Measurements from ENCODE around the gene PPP1R14B.

The PPP1R14B gene

GRCh38 chr11:64268025-64268892 lies 21.5 kb upstream of the PPP1R14B start:
- peak overlapping the region; percentile 84 to 96 for H3K27ac ChIP-seq
- peak in 1 of 2 donors; percentile 82 for DNase-seq
- peak overlapping the region; percentile 60 to 77 for H3K4me3 ChIP-seq
- no peaks in the 10 kb centered on the region for H3K9me3 ChIP-seq
- intact Hi-C loops (cut with DNase I; ENCODE audit: low total_unique reads): loop anchor here (5.0 kb wide), 1 partner anchor 61 kb away; the partner anchor contains the start of gene FERMT3
- H3K4me1 ChIP-seq: peaks cover 6 to 35% (median 22%) of the 10 kb centered on the region in 4 donors
- H3K27me3 ChIP-seq: no peaks in the 10 kb centered on the region
- peaks cover 17 to 41% (median 33%) of the 10 kb centered on the region in 3 donors for H3K36me3 ChIP-seq
- no peak for TF ChIP-seq CTCF (IDR thresholded peaks at IDR 0.05)

- DNase-seq: no peak
- Histone ChIP-seq H3K36me3 (peaks cover 17 to 50% (median 42%) of the 10 kb centered on the region in 3 donors), H3K27ac (peak overlapping the region; percentile 84 to 96), H3K4me3 (no peak overlapping the region), H3K9me3 (no peaks in the 10 kb centered on the region), H3K4me1 (peaks cover 6 to 32% (median 22%) of the 10 kb centered on the region in 4 donors), H3K27me3 (no peaks in the 10 kb centered on the region)
- intact Hi-C loops (cut with DNase I; ENCODE audit: low total_unique reads): loop anchor here (5.0 kb wide), 1 partner anchor 60 kb away; the partner anchor contains the start of gene FERMT3
- no peak for TF ChIP-seq CTCF (IDR thresholded peaks at IDR 0.05)
Measured at GRCh38 chr11:64267207-64267945, 20.6 kb upstream of the PPP1R14B start.

GRCh38 chr11:64266339-64266738 lies 19.6 kb upstream of the PPP1R14B start:
- H3K36me3 ChIP-seq: peaks cover 17 to 60% (median 47%) of the 10 kb centered on the region in 3 donors

GRCh38 chr11:64265176-64266160 lies 18.7 kb upstream of the PPP1R14B start:
- DNase-seq: no peak
- no peak for TF ChIP-seq CTCF (IDR thresholded peaks at IDR 0.05)
- intact Hi-C loops (cut with DNase I; ENCODE audit: low total_unique reads): loop anchor here (5.0 kb wide), 1 partner anchor 58 kb away; the partner anchor contains the start of gene FERMT3
- Histone ChIP-seq H3K27ac (no peak overlapping the region), H3K9me3 (no peaks in the 10 kb centered on the region), H3K4me3 (no peak overlapping the region), H3K36me3 (peaks cover 17 to 67% (median 47%) of the 10 kb centered on the region in 3 donors), H3K27me3 (no peaks in the 10 kb centered on the region), H3K4me1 (peaks cover 6 to 23% (median 13%) of the 10 kb centered on the region in 4 donors)

More at GRCh38 chr11:64266339-64266738, 19.6 kb upstream of the PPP1R14B start:
- Histone ChIP-seq H3K9me3 (no peaks in the 10 kb centered on the region), H3K27me3 (no peaks in the 10 kb centered on the region), H3K27ac (no peak overlapping the region), H3K4me3 (no peak overlapping the region), H3K4me1 (peaks cover 6 to 23% (median 13%) of the 10 kb centered on the region in 4 donors)
- intact Hi-C loops (cut with DNase I; ENCODE audit: low total_unique reads): loop anchor here (5.0 kb wide), 1 partner anchor 59 kb away; the partner anchor contains the start of gene FERMT3
- DNase-seq: no peak
- no peak for TF ChIP-seq CTCF (IDR thresholded peaks at IDR 0.05)
